ENCODE results near the gene EPHB3. TPM values are rescaled to one million over a fixed set of nuclear protein-coding genes. Genes with fewer than 3 reads are reported as not detected.

The EPHB3 gene
- total and polyA plus RNA-seq, 2 donors (not counting 3 experiments of a cell fraction or from before 2014, with no cell fraction given), result 0.01 TPM; not detected in 1

DNA sequence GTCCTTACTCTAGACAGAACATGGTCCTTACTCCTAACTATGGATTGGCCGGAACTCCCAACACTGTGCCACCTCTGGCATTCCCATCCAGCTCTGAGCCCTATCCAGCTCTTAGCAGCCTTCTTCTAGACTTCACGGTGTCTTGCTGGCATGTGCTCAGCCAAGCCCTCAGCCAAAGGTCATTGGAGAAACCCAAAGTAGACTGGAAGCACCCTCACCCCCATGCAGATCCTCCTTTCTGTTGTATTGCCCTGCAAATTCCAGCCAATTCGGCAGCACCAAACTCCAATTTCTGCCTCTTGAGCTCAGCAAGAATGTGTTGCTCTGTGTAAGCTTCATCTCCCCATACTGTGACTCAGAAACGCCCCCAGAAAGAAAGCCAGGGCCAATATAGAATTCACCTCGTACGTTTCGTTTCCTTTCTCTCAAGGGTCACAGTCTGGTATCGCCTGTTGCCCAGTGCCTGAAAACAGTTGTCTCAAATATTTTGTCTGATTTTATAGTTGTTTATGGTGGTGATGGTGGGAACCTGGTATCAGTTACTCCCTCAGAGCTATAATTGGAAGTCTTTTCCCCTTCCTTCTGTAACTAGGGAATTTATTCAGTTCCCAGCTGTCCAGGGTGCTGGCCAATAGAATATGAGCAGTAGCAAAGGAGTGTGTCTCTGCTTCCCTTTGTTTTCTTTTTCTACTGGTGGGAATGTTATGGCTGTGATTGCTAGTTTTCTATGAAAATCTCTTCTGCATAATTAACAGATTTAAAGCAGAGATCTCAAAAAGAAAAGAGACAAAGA lies 28.4 kb upstream of the EPHB3 start:
- Histone ChIP-seq H3K9me1 (replicated peaks; ENCODE audit: control insufficient read depth, extremely low read depth, insufficient read depth, low read length) (no peaks in the 10 kb centered on the region), H3K27ac (ENCODE audit: insufficient read depth, low read depth, low read length) (no peak overlapping the region), H3K4me2 (ENCODE audit: insufficient read depth, low read length) (no peak overlapping the region), H3K79me2 (ENCODE audit: control insufficient read depth, insufficient read depth, low read length) (no peaks in the 10 kb centered on the region), H3K9me3 (replicated peaks; ENCODE audit: control insufficient read depth, insufficient read depth, low read length) (no peaks in the 10 kb centered on the region), H3K4me1 (ENCODE audit: control insufficient read depth, extremely low read depth, insufficient read depth, low read length) (peaks cover 10% of the 10 kb centered on the region), H3K4me3 (replicated peaks in 1 of 3; ENCODE audit: insufficient read depth in 1 of 3, low read depth in 1 of 3, low read length in 3 of 3) (no peak overlapping the region), H3K36me3 (ENCODE audit: control insufficient read depth in 2 of 2, extremely low read depth in 1 of 2, insufficient read depth in 2 of 2, low read length in 2 of 2) (no peaks in the 10 kb centered on the region), H4K20me1 (replicated peaks; ENCODE audit: control insufficient read depth, extremely low read depth, insufficient read depth, low read length) (no peaks in the 10 kb centered on the region), H3K27me3 (ENCODE audit: control insufficient read depth in 2 of 2, insufficient read depth in 2 of 2, low read length in 2 of 2) (peaks cover 17 to 18% of the 10 kb centered on the region in 2 experiments), H2AFZ (ENCODE audit: low read depth, low read length) (no peak overlapping the region), H3K9ac (replicated peaks; ENCODE audit: extremely low read depth, insufficient read depth, low read length) (no peak overlapping the region)
- TF ChIP-seq POLR2AphosphoS5 (IDR thresholded peaks at IDR 0.05; ENCODE audit: insufficient read depth, low read depth, low read length) (no peak), GATA2 (IDR thresholded peaks at IDR 0.05; ENCODE audit: insufficient read depth, insufficient read length, low read depth, low read length) (no peak), FOS (IDR thresholded peaks at IDR 0.05; ENCODE audit: borderline replicate concordance, insufficient read depth, low read length) (no peak), MYC (IDR thresholded peaks at IDR 0.05; ENCODE audit: low read depth, low read length) (no peak), JUN (IDR thresholded peaks at IDR 0.05; ENCODE audit: borderline replicate concordance, insufficient read depth, insufficient read length, low read depth) (no peak), POLR2A (IDR thresholded peaks at IDR 0.05; ENCODE audit: low read depth, low read length) (no peak), EZH2 (IDR thresholded peaks at IDR 0.05; ENCODE audit: borderline replicate concordance, low read depth, low read length, severe bottlenecking) (no peak)
- TF ChIP-seq, protein P1, sequence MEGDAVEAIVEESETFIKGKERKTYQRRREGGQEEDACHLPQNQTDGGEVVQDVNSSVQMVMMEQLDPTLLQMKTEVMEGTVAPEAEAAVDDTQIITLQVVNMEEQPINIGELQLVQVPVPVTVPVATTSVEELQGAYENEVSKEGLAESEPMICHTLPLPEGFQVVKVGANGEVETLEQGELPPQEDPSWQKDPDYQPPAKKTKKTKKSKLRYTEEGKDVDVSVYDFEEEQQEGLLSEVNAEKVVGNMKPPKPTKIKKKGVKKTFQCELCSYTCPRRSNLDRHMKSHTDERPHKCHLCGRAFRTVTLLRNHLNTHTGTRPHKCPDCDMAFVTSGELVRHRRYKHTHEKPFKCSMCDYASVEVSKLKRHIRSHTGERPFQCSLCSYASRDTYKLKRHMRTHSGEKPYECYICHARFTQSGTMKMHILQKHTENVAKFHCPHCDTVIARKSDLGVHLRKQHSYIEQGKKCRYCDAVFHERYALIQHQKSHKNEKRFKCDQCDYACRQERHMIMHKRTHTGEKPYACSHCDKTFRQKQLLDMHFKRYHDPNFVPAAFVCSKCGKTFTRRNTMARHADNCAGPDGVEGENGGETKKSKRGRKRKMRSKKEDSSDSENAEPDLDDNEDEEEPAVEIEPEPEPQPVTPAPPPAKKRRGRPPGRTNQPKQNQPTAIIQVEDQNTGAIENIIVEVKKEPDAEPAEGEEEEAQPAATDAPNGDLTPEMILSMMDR (IDR thresholded peaks at IDR 0.05; ENCODE audit: extremely low read depth in 1 of 2, insufficient read depth in 1 of 2, low read depth in 1 of 2, low read length in 2 of 2), result no peak
- TF ChIP-seq, protein P2, sequence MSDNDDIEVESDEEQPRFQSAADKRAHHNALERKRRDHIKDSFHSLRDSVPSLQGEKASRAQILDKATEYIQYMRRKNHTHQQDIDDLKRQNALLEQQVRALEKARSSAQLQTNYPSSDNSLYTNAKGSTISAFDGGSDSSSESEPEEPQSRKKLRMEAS (IDR thresholded peaks at IDR 0.05; ENCODE audit: insufficient read depth, insufficient read length), result no peak
- dilution Hi-C loops (cut with MboI; ENCODE audit: extremely low pct_ligation_motif_present, low sequenced_read_pairs), result no loop called here
- ChIA-PET POLR2A (interaction anchor here (0.6 kb wide), 1 partner anchor 759 kb away, joined by 3 read pairs; no protein-coding TSS in a partner anchor), CTCF (interaction anchor here (0.7 to 4.2 kb wide), 5 partner anchors 8 to 164 kb away, joined by 3 to 15 read pairs (median 5); no protein-coding TSS in a partner anchor)
- intact Hi-C loops (cut with micrococcal nuclease), result no loop called here
- DNase-seq (ENCODE audit: low read depth, low spot score) (no peak), FAIRE-seq (no peak)
- no TSS peak for BruUV-seq (replicated peaks)

Measured in endothelial cell of umbilical vein (primary cell).